B cell (primary cell): ENCODE measurements around the gene AUTS2. TPM values are rescaled to one million over a fixed set of nuclear protein-coding genes. Genes with fewer than 3 reads are reported as not detected.

Experiments
- ATAC-seq: fragments of 200-7000 bp; cut with Tn5 transposase; one replicate; pipeline ENCODE4 v1.10.0; 2021; ENCODE audit warnings: low read depth, mild to moderate bottlenecking, moderate number of reproducible peaks, moderate library complexity
- CTCF ChIA-PET: fragments of 350-600 bp; sonication (Branson Sonifier 250); formaldehyde crosslinking; loops from one replicate; lab custom pipeline; 2021; ENCODE audit warnings: antibody characterized with exemption, inconsistent platforms; lab: Charles Lee
- POLR2A ChIA-PET: fragments of 350-600 bp; sonication (Branson Sonifier 250); formaldehyde crosslinking; loops from one replicate; lab custom pipeline; 2021; ENCODE audit warnings: antibody characterized with exemption; lab: Charles Lee
- DNase-seq: peaks from one replicate; pipeline ENCODE4 v3.0.0; 2013
- H2AFZ ChIP-seq: 2 replicates; pipeline ENCODE4 v1.6.1; 2012; ENCODE audit warnings: mild to moderate bottlenecking, low read depth, low read length; ENCODE audit not compliant: insufficient read depth, poor library complexity, severe bottlenecking
- H3K27ac ChIP-seq, 2 donors: 1 replicate in 1 of 2; 2 replicates in 1 of 2; pipeline ENCODE4 v1.5.1; 2012 to 2013; ENCODE audit warnings: low read length in 2 of 2, mild to moderate bottlenecking in 2 of 2, moderate library complexity in 1 of 2
- H3K27me3 ChIP-seq, 4 experiments: fragments of 200-600 bp in 1 of 4; sonication (generic) in 1 of 4; replicated peaks in 1 of 4; 1 replicate in 2 of 4; 2 replicates in 2 of 4; pipeline versions ENCODE4 v1.6.1 to v1.7.0; 2013 to 2016; ENCODE audit warnings: low read length in 3 of 4, mild to moderate bottlenecking in 2 of 4, mixed read lengths in 1 of 4, moderate library complexity in 1 of 4; ENCODE audit not compliant: insufficient read depth in 4 of 4, control insufficient read depth in 3 of 4; ENCODE audit errors: control extremely low read depth in 1 of 4
- H3K36me3 ChIP-seq, 2 experiments: replicated peaks in 1 of 2; 1 replicate in 1 of 2; 2 replicates in 1 of 2; pipeline versions ENCODE4 v1.6.1 to v1.7.1; 2013; ENCODE audit warnings: low read length in 1 of 2; ENCODE audit not compliant: insufficient read depth in 2 of 2, control insufficient read depth in 1 of 2; ENCODE audit errors: control extremely low read depth in 1 of 2, extremely low read depth in 1 of 2
- H3K4me1 ChIP-seq, 2 donors: fragments of 200-600 bp in 1 of 2; sonication (generic) in 1 of 2; 1 replicate in 1 of 2; 2 replicates in 1 of 2; pipeline versions ENCODE4 v1.5.1 to v1.6.1; 2013 to 2017; ENCODE audit warnings: low read length in 2 of 2; ENCODE audit not compliant: control insufficient read depth in 2 of 2, insufficient read depth in 2 of 2
- H3K4me2 ChIP-seq: replicated peaks from 2 replicates; pipeline ENCODE3; 2012; ENCODE audit warnings: mild to moderate bottlenecking, low read depth, low read length; ENCODE audit not compliant: poor library complexity, severe bottlenecking
- H3K4me3 ChIP-seq, 5 experiments: fragments of 200-600 bp in 1 of 5; sonication (generic) in 1 of 5; 1 replicate in 3 of 5; 2 replicates in 2 of 5; pipeline versions ENCODE4 v1.5.1 to v1.7.0; 2011 to 2016; ENCODE audit warnings: low read length in 4 of 5, mild to moderate bottlenecking in 4 of 5, low read depth in 2 of 5, control low read depth in 1 of 5, moderate library complexity in 1 of 5; ENCODE audit not compliant: insufficient read depth in 1 of 5; ENCODE audit errors: control extremely low read depth in 1 of 5, extremely low read depth in 1 of 5
- H3K79me2 ChIP-seq: fragments of 200-600 bp; sonication (generic); one replicate; pipeline ENCODE4 v1.6.0; 2016; ENCODE audit warnings: low read length; ENCODE audit not compliant: control insufficient read depth, insufficient read depth
- H3K9ac ChIP-seq: fragments of 200-600 bp; sonication (generic); 2 replicates; pipeline ENCODE4 v1.6.1; 2017; ENCODE audit warnings: mild to moderate bottlenecking, low read length, moderate library complexity
- H3K9me3 ChIP-seq, 3 donors: one replicate each; pipeline versions ENCODE4 v1.6.1 to v1.7.1; 2013; ENCODE audit warnings: low read length in 2 of 3; ENCODE audit not compliant: control insufficient read depth in 2 of 3, insufficient read depth in 1 of 3; ENCODE audit errors: control extremely low read depth in 1 of 3
- H4K20me1 ChIP-seq: 2 replicates; pipeline ENCODE4 v1.6.0; 2012; ENCODE audit warnings: mild to moderate bottlenecking, low read length; ENCODE audit not compliant: insufficient read depth, control insufficient read depth, poor library complexity, severe bottlenecking
- H3K27ac Mint-ChIP-seq: one replicate; pipeline ENCODE4 v1.8.0; 2021; ENCODE audit warnings: mixed read lengths
- H3K27me3 Mint-ChIP-seq: one replicate; pipeline ENCODE4 v1.8.0; 2021; ENCODE audit warnings: mixed read lengths
- H3K4me1 Mint-ChIP-seq: one replicate; pipeline ENCODE4 v1.8.0; 2021; ENCODE audit warnings: mixed read lengths
- H3K4me3 Mint-ChIP-seq: one replicate; pipeline ENCODE4 v1.8.0; 2021; ENCODE audit warnings: mixed read lengths
- H3K9me3 Mint-ChIP-seq: one replicate; pipeline ENCODE4 v1.8.0; 2022; ENCODE audit warnings: mixed read lengths; ENCODE audit not compliant: insufficient read depth
- EZH2 ChIP-seq: IDR thresholded peaks from 2 replicates; pipeline ENCODE4 v1.6.1; 2012; ENCODE audit warnings: borderline replicate concordance, low read depth, mild to moderate bottlenecking, moderate library complexity, low read length; ENCODE audit not compliant: insufficient read depth, poor library complexity, severe bottlenecking
- WGBS: methylation state at CpG from one replicate; pipeline ENCODE4 v1.1.5; 2013; ENCODE audit warnings: missing lambda C conversion rate; ENCODE audit not compliant: insufficient coverage; 5-methylcytosine and 5-hydroxymethylcytosine counted together
- intact Hi-C: fragments of 100-400 bp; cut with micrococcal nuclease; formaldehyde crosslinking; loops from one replicate; pipeline ENCODE4 v1.10.0; 2022
- polyA plus RNA-seq: library from polyadenylated mRNA; depleted of rRNA; stranded (reverse); fragments of >200 nt; gene quantifications from 2 replicates; pipeline ENCODE4 v1.2.3, GENCODE V29; 2012
- total RNA-seq, 2 donors: library from RNA; stranded (reverse); fragments of 120-200 nt in 1 of 2; gene quantifications; 1 replicate in 1 of 2; 2 replicates in 1 of 2; pipeline versions ENCODE4 v1.2.3 to v1.2.4, GENCODE V29; 2013 to 2022
- TF ChIP-seq, protein P1 (sequence below): fragments of 200-600 bp; IDR thresholded peaks from one replicate; pipeline ENCODE4 v1.8.0; 2022; ENCODE audit warnings: antibody characterized with exemption, mild to moderate bottlenecking

AUTS2 gene
- total and polyA plus RNA-seq, 2 donors (not counting 1 experiment from before 2014, with no cell fraction given): 22.3 to 35.0 TPM

- no peak overlapping the region for H3K9ac ChIP-seq
- no peak for TF ChIP-seq EZH2
- TF ChIP-seq, protein P1, sequence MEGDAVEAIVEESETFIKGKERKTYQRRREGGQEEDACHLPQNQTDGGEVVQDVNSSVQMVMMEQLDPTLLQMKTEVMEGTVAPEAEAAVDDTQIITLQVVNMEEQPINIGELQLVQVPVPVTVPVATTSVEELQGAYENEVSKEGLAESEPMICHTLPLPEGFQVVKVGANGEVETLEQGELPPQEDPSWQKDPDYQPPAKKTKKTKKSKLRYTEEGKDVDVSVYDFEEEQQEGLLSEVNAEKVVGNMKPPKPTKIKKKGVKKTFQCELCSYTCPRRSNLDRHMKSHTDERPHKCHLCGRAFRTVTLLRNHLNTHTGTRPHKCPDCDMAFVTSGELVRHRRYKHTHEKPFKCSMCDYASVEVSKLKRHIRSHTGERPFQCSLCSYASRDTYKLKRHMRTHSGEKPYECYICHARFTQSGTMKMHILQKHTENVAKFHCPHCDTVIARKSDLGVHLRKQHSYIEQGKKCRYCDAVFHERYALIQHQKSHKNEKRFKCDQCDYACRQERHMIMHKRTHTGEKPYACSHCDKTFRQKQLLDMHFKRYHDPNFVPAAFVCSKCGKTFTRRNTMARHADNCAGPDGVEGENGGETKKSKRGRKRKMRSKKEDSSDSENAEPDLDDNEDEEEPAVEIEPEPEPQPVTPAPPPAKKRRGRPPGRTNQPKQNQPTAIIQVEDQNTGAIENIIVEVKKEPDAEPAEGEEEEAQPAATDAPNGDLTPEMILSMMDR: no peak
- Mint-ChIP-seq H3K9me3 (no peaks in the 10 kb centered on the region), H3K27ac (no peak overlapping the region), H3K4me3 (no peak overlapping the region), H3K27me3 (no peaks in the 10 kb centered on the region), H3K4me1 (peaks cover 22% of the 10 kb centered on the region)
- DNase-seq (no peak), ATAC-seq (no peak)
- peaks cover 13 to 19% of the 10 kb centered on the region in 2 donors for H3K4me1 ChIP-seq
- no peaks in the 10 kb centered on the region for H3K36me3 ChIP-seq
- H2AFZ ChIP-seq: no peak overlapping the region
- POLR2A ChIA-PET: no interaction called here
- CTCF ChIA-PET: no interaction called here
- H3K27ac ChIP-seq: no peak overlapping the region
- 97% methylated on average over 4 of the region's 4 CpGs for WGBS
- H3K27me3 ChIP-seq: no peaks in the 10 kb centered on the region
- no peak overlapping the region for H3K4me3 ChIP-seq
- no peaks in the 10 kb centered on the region for H4K20me1 ChIP-seq
- no peak overlapping the region for H3K4me2 ChIP-seq
- intact Hi-C loops: no loop called here
- H3K79me2 ChIP-seq: peaks cover 18% of the 10 kb centered on the region
- H3K9me3 ChIP-seq: no peaks in the 10 kb centered on the region
These were observed 145.8 kb downstream of the AUTS2 start for GRCh38 chr7:69744026-69744425.

- Histone ChIP-seq H3K9me3 (no peaks in the 10 kb centered on the region), H3K79me2 (peaks cover 18% of the 10 kb centered on the region), H3K4me1 (no peaks in the 10 kb centered on the region), H3K36me3 (no peaks in the 10 kb centered on the region), H2AFZ (no peak overlapping the region), H3K27me3 (no peaks in the 10 kb centered on the region), H3K4me2 (no peak overlapping the region), H4K20me1 (no peaks in the 10 kb centered on the region), H3K27ac (no peak overlapping the region), H3K4me3 (no peak overlapping the region), H3K9ac (no peak overlapping the region)
- 94% methylated on average over 3 of the region's 3 CpGs for WGBS
- ATAC-seq: no peak
- ChIA-PET CTCF (no interaction called here), POLR2A (no interaction called here)
- Mint-ChIP-seq H3K9me3 (no peaks in the 10 kb centered on the region), H3K4me3 (no peak overlapping the region), H3K27ac (no peak overlapping the region), H3K4me1 (peaks cover 4% of the 10 kb centered on the region), H3K27me3 (no peaks in the 10 kb centered on the region)
- no peak for DNase-seq
- TF ChIP-seq, protein P1: no peak
- intact Hi-C loops: no loop called here
These were observed 148.1 kb downstream of the AUTS2 start for GRCh38 chr7:69746383-69746782.
